KOPT-K1 (cell line): ENCODE data around the gene HSPA1B.
"Not testable (repeated sequence)": the region's sequence is repeated elsewhere in the genome, so short reads cannot be mapped to it uniquely, and the experiment has no call there.

Source experiments
- H3K27ac ChIP-seq: fragments of 200-600 bp; sonication (generic); 2 replicates; pipeline ENCODE4 v1.5.1; 2016; ENCODE audit warnings: antibody characterized with exemption, mild to moderate bottlenecking, low read depth, low read length; ENCODE audit not compliant: poor library complexity, severe bottlenecking
- H3K36me3 ChIP-seq: fragments of 200-600 bp; sonication (generic); 2 replicates; pipeline ENCODE4 v1.5.1; 2017; ENCODE audit warnings: antibody characterized with exemption, mild to moderate bottlenecking, low read length, moderate library complexity; ENCODE audit not compliant: insufficient read depth
- H3K9me3 ChIP-seq: fragments of 200-600 bp; sonication (generic); 2 replicates; pipeline ENCODE4 v1.5.1; 2017; ENCODE audit warnings: antibody characterized with exemption, low read length, mild to moderate bottlenecking; ENCODE audit not compliant: insufficient read depth, poor library complexity, severe bottlenecking

The HSPA1B gene

GRCh38 chr6:31827286-31828079 lies at the start of gene HSPA1B:
Gene HSPA1B, plus strand, starts transcription at chr6:31827738. Its CDS starts 213 bp downstream, at chr6:31827951.
- peaks cover 5% of the 10 kb centered on the region; the same call in 1 of the 2 replicates for H3K36me3 ChIP-seq
- H3K9me3 ChIP-seq: no peaks in the 10 kb centered on the region
- H3K27ac ChIP-seq: peak within 1 kb of the TSS; percentile 70

GRCh38 chr6:31778193-31778592 lies 49.3 kb upstream of the HSPA1B start:
- H3K9me3 ChIP-seq: no peaks in the 10 kb centered on the region
- H3K27ac ChIP-seq: no peak overlapping the region
- peaks cover 59% of the 10 kb centered on the region for H3K36me3 ChIP-seq

- peaks cover 68% of the 10 kb centered on the region for H3K36me3 ChIP-seq
- H3K9me3 ChIP-seq: no peaks in the 10 kb centered on the region
- no peak overlapping the region for H3K27ac ChIP-seq
Measured at GRCh38 chr6:31778999-31779885, 48.3 kb upstream of the HSPA1B start.

GRCh38 chr6:31779908-31780307 lies 47.6 kb upstream of the HSPA1B start:
- H3K36me3 ChIP-seq: peaks cover 75% of the 10 kb centered on the region
- H3K27ac ChIP-seq: no peak overlapping the region
- H3K9me3 ChIP-seq: no peaks in the 10 kb centered on the region

GRCh38 chr6:31780507-31781243 lies 46.9 kb upstream of the HSPA1B start:
- Histone ChIP-seq H3K9me3 (no peaks in the 10 kb centered on the region), H3K36me3 (peaks cover 83% of the 10 kb centered on the region), H3K27ac (no peak overlapping the region)

GRCh38 chr6:31781244-31782125 lies 46.1 kb upstream of the HSPA1B start:
- peaks cover 91% of the 10 kb centered on the region for H3K36me3 ChIP-seq
- no peaks in the 10 kb centered on the region for H3K9me3 ChIP-seq
- H3K27ac ChIP-seq: no peak overlapping the region

GRCh38 chr6:31782126-31782855 lies 45.2 kb upstream of the HSPA1B start:
- Histone ChIP-seq H3K36me3 (peaks cover 98% of the 10 kb centered on the region), H3K27ac (no peak overlapping the region), H3K9me3 (no peaks in the 10 kb centered on the region)

GRCh38 chr6:31784098-31784925 lies 43.2 kb upstream of the HSPA1B start:
- no peaks in the 10 kb centered on the region for H3K9me3 ChIP-seq
- H3K36me3 ChIP-seq: peaks cover 95% of the 10 kb centered on the region
- no peak overlapping the region for H3K27ac ChIP-seq

- peaks cover 95% of the 10 kb centered on the region for H3K36me3 ChIP-seq
- H3K9me3 ChIP-seq: no peaks in the 10 kb centered on the region
- H3K27ac ChIP-seq: no peak overlapping the region
Measured at GRCh38 chr6:31785475-31785874, 42.1 kb upstream of the HSPA1B start.

- H3K36me3 ChIP-seq: peaks cover 65% of the 10 kb centered on the region
- no peak overlapping the region for H3K27ac ChIP-seq
- H3K9me3 ChIP-seq: no peaks in the 10 kb centered on the region
Measured at GRCh38 chr6:31791324-31792089, 36.0 kb upstream of the HSPA1B start.

- peaks cover 65% of the 10 kb centered on the region for H3K36me3 ChIP-seq
- H3K27ac ChIP-seq: no peak overlapping the region
- no peaks in the 10 kb centered on the region for H3K9me3 ChIP-seq
Measured at GRCh38 chr6:31792090-31792374, 35.5 kb upstream of the HSPA1B start.

- Histone ChIP-seq H3K9me3 (no peaks in the 10 kb centered on the region), H3K36me3 (peaks cover 60% of the 10 kb centered on the region), H3K27ac (no peak overlapping the region)
Measured at GRCh38 chr6:31792761-31793171, 34.8 kb upstream of the HSPA1B start.

- Histone ChIP-seq H3K36me3 (peaks cover 59% of the 10 kb centered on the region), H3K27ac (peak overlapping the region; percentile 96)
- not testable (repeated sequence) for H3K9me3 ChIP-seq
Measured at GRCh38 chr6:31793927-31794245, 33.7 kb upstream of the HSPA1B start.
